NT2/D1 (cell line): Measurements from ENCODE around the gene TAF4B.

Experiments
- SUZ12 ChIP-seq: IDR thresholded peaks from 2 replicates; pipeline ENCODE4 v1.6.1; 2011; ENCODE audit not compliant: insufficient read length, insufficient read depth; ENCODE audit errors: extremely low read depth
- ZNF274 ChIP-seq: IDR thresholded peaks from 2 replicates; pipeline ENCODE4 v1.6.1; 2011; ENCODE audit warnings: mild to moderate bottlenecking, low read depth, low read length

- TF ChIP-seq ZNF274 (no peak), SUZ12 (no peak)
Observed at GRCh38 chr18:26407736-26408601, 181.7 kb downstream of the TAF4B start.
